ACC112 (cell line): ENCODE measurements around the gene SP4.

ENCODE experiments used
- H2AFZ ChIP-seq: fragments of 200-600 bp; sonication (generic); one replicate; pipeline ENCODE4 v1.6.0; 2017; ENCODE audit warnings: antibody characterized with exemption, low read length; ENCODE audit not compliant: unreplicated experiment
- H3K27ac ChIP-seq: fragments of 200-600 bp; sonication (generic); 2 replicates; pipeline ENCODE4 v1.5.1; 2014; ENCODE audit warnings: low read depth, mild to moderate bottlenecking, antibody characterized with exemption, low read length, moderate library complexity
- H3K27me3 ChIP-seq: fragments of 200-600 bp; sonication (generic); 2 replicates; pipeline ENCODE4 v1.6.1; 2014; ENCODE audit warnings: mild to moderate bottlenecking, antibody characterized with exemption, low read length, moderate library complexity, mixed read lengths; ENCODE audit not compliant: insufficient read depth
- H3K36me3 ChIP-seq: fragments of 200-600 bp; sonication (generic); 2 replicates; pipeline ENCODE4 v1.6.1; 2016; ENCODE audit warnings: mild to moderate bottlenecking, antibody characterized with exemption, low read length, moderate library complexity, mixed read lengths; ENCODE audit not compliant: insufficient read depth
- H3K4me1 ChIP-seq: fragments of 200-600 bp; sonication (generic); one replicate; pipeline ENCODE4 v1.6.1; 2016; ENCODE audit warnings: low read length, mixed read lengths; ENCODE audit not compliant: insufficient read depth, unreplicated experiment, control insufficient read depth
- H3K4me3 ChIP-seq: fragments of 200-600 bp; sonication (generic); 2 replicates; pipeline ENCODE4 v1.5.1; 2014; ENCODE audit warnings: mild to moderate bottlenecking, low read depth, low read length
- H3K79me2 ChIP-seq: fragments of 200-600 bp; sonication (generic); one replicate; pipeline ENCODE4 v1.6.0; 2016; ENCODE audit warnings: low read length; ENCODE audit not compliant: control insufficient read depth, unreplicated experiment, insufficient read depth

The SP4 gene

GRCh38 chr7:21547501-21547900 lies 119.6 kb downstream of the SP4 start:
- Histone ChIP-seq H3K36me3 (no peaks in the 10 kb centered on the region), H3K27me3 (0 out of 2 replicates have a peak, but pooled peaks cover 2% of the 10 kb centered on the region), H3K79me2 (no peaks in the 10 kb centered on the region), H3K4me3 (no peak overlapping the region), H3K4me1 (peaks cover 4% of the 10 kb centered on the region), H3K27ac (no peak overlapping the region), H2AFZ (peak overlapping the region; percentile 63)

GRCh38 chr7:21548491-21548890 lies 120.6 kb downstream of the SP4 start:
- H3K36me3 ChIP-seq, result no peaks in the 10 kb centered on the region
- H3K27me3 ChIP-seq, result no peaks in the 10 kb centered on the region
- no peaks in the 10 kb centered on the region for H3K79me2 ChIP-seq
- no peak overlapping the region for H3K27ac ChIP-seq
- H2AFZ ChIP-seq, result no peak overlapping the region
- H3K4me1 ChIP-seq, result peaks cover 4% of the 10 kb centered on the region
- no peak overlapping the region for H3K4me3 ChIP-seq

- no peak overlapping the region for H2AFZ ChIP-seq
- no peaks in the 10 kb centered on the region for H3K79me2 ChIP-seq
- no peaks in the 10 kb centered on the region for H3K27me3 ChIP-seq
- H3K4me3 ChIP-seq, result no peak overlapping the region
- no peak overlapping the region for H3K27ac ChIP-seq
- H3K36me3 ChIP-seq, result no peaks in the 10 kb centered on the region
- H3K4me1 ChIP-seq, result peaks cover 4% of the 10 kb centered on the region
Measured at GRCh38 chr7:21550076-21550475, 122.2 kb downstream of the SP4 start.

- Histone ChIP-seq H2AFZ (no peak overlapping the region), H3K27ac (no peak overlapping the region), H3K79me2 (no peaks in the 10 kb centered on the region), H3K4me1 (peaks cover 4% of the 10 kb centered on the region), H3K36me3 (no peaks in the 10 kb centered on the region), H3K4me3 (no peak overlapping the region), H3K27me3 (no peaks in the 10 kb centered on the region)
Measured at GRCh38 chr7:21550821-21551531, 123.1 kb downstream of the SP4 start.

GRCh38 chr7:21562385-21562784 lies 134.5 kb downstream of the SP4 start:
- H3K4me3 ChIP-seq, result no peak overlapping the region
- H3K27ac ChIP-seq, result no peak overlapping the region
- H3K79me2 ChIP-seq, result no peaks in the 10 kb centered on the region
- no peaks in the 10 kb centered on the region for H3K4me1 ChIP-seq
- no peak overlapping the region for H2AFZ ChIP-seq
- peaks cover 3% of the 10 kb centered on the region; the same call in 1 of the 2 replicates for H3K36me3 ChIP-seq
- H3K27me3 ChIP-seq, result no peaks in the 10 kb centered on the region
